C4-2B (cell line): ENCODE results near the gene F13A1.

ENCODE experiments used
- ZFX ChIP-seq: fragments of 450-650 bp; IDR thresholded peaks from 2 replicates; pipeline ENCODE4 v1.6.1; 2017
- TF ChIP-seq, protein P1 (sequence below): fragments of 450-650 bp; conservative IDR thresholded peaks from 2 replicates; pipeline ENCODE4 v1.5.1; 2017; ENCODE audit warnings: mild to moderate bottlenecking

DNA sequence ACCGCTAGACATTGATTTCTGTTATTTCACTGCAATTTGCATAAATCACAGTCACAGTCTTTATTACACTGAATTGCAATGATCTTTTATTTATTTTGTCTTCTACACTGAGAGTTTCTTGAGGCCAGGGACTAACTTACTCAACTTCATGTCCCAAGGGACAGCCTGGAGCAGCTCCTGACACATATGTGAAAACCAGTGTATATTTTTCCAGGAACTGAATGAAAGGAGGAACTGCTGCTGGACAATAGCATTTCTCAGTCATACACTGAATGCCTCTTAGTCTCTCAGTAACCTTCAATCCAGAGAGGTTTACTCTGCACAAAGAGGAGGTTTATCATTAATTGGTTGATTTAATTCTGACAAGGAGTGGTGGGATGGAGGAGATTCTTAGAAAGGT is 5.9 kb downstream of the F13A1 start:
- TF ChIP-seq, protein P1, sequence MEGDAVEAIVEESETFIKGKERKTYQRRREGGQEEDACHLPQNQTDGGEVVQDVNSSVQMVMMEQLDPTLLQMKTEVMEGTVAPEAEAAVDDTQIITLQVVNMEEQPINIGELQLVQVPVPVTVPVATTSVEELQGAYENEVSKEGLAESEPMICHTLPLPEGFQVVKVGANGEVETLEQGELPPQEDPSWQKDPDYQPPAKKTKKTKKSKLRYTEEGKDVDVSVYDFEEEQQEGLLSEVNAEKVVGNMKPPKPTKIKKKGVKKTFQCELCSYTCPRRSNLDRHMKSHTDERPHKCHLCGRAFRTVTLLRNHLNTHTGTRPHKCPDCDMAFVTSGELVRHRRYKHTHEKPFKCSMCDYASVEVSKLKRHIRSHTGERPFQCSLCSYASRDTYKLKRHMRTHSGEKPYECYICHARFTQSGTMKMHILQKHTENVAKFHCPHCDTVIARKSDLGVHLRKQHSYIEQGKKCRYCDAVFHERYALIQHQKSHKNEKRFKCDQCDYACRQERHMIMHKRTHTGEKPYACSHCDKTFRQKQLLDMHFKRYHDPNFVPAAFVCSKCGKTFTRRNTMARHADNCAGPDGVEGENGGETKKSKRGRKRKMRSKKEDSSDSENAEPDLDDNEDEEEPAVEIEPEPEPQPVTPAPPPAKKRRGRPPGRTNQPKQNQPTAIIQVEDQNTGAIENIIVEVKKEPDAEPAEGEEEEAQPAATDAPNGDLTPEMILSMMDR: no peak
- no peak for TF ChIP-seq ZFX
